GM18909 (cell line): ENCODE results near the gene KIAA1671.
"Not testable (repeated sequence)": the region's sequence is repeated elsewhere in the genome, so short reads cannot be mapped to it uniquely, and the experiment has no call there.

Experiments
- ATAC-seq: cut with Tn5 transposase; IDR thresholded peaks from one replicate; pipeline ENCODE4 v1.9.1; 2021; ENCODE audit warnings: mild to moderate bottlenecking; ENCODE audit not compliant: unreplicated experiment, poor library complexity

KIAA1671 gene

GRCh38 chr22:25178869-25179631 lies 226.5 kb downstream of the KIAA1671 start:
- not testable (repeated sequence) for ATAC-seq

DNA sequence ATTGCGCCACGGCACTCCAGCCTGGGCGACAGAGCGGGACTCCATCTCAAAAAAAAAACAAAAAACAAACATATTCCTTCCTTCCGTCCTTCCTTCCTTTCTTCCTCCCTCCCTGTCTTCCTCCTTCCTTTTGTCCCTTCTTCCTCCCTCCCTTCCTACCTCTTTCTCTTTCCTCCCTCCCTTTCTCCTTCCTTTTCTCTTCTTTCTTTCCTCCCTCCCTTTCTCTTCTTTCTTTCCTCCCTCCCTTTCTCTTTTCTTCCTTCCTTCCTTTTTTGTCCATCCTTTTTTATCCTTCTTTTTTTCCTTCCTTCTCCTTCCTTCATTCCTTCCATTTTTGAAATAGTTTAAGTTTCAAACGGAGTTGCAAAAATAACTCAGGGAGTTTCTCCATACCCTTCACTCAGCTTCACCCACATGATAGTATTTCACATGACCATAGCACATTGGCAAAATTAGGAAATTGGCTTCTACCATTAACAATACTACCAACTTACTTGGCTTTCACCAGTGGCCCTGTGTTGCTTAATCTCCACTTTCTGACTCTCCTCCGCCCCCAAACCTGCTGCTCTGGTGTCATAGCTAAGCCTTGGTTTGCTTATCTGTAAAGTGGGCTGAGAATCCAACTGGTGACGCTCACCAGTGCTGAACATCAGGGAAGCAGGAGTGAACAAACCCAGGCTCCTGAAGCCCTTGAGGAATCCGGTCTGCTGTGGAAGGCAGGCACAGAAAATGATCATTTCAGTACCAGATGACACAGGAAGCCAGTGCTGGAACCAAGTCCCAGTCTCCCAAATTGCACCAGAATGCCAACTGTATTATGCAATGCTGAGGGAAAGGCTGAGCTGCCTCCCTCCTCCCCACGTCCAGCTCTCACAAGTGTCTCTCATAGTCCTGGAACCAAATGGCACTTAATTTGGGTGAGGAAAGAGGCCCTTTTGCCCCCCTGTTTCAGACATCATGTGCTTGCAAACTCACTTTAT lies 229.9 kb downstream of the KIAA1671 start:
- no peak for ATAC-seq

GRCh38 chr22:25183949-25184619 lies 231.6 kb downstream of the KIAA1671 start:
- no peak for ATAC-seq

DNA sequence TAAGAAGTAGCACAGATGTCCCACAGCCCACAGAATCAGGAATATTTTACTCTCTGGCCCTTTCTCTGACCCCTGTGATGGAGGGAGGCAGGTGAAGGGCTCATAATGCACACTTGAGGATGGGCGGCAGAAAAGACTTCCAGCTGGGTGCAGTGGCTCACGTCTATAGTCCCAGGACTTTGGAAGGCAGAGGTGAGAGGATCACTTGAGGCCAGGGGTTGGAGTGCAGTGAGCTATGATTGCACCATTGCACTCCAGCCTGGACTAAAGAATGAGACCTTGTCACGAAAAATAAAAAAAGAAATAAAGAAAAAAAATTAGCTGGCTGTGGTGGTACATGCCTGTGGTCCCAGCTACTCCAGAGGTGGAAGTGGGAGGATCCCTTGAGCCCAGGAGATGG lies 233.6 kb downstream of the KIAA1671 start:
- ATAC-seq = no peak

GRCh38 chr22:25187469-25187868 lies 235.0 kb downstream of the KIAA1671 start:
- ATAC-seq = no peak

DNA sequence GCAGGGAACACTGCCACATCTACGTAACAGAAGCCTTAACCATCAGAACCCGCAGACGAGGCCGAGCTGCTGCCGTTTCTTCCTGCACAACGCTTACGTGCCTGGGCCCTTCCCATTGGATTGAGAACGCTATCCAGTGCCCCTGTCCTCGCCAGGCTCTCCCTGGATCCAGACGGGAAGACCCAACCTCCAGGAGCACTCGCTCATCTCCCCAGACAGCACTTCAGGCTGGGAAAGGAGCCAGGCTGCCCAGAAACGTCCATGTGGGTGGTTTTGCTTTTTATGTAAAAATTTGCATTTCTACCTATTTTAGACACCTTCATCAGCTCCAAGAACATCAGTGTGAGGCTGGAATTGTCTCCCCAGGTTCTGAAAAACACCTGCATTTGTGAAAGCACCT lies 239.9 kb downstream of the KIAA1671 start:
- ATAC-seq = no peak

- ATAC-seq = no peak
Measured at GRCh38 chr22:25193130-25193529, 240.6 kb downstream of the KIAA1671 start.

- no peak for ATAC-seq
Measured at GRCh38 chr22:25193548-25193947, 241.0 kb downstream of the KIAA1671 start.

DNA sequence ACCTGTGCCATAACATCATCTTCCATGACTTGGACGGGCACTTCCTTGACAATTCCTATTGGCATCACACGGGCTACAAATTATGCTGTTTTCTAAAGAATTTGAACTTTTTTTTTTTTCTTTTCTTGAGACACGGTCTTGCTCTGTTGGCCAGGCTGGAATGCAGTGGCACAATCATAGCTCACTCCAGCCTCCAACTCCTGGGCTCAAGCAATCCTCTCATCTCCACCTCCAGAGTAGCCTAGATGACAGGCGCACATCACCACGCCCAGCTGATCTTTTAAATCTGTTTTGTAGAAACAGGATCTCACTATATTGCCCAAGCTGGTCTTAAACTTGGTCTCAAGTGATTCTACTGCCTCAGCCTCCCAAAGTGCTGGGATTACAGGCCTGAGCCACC lies 243.8 kb downstream of the KIAA1671 start:
- no peak for ATAC-seq

GRCh38 chr22:25197340-25197739 lies 244.8 kb downstream of the KIAA1671 start:
- no peak for ATAC-seq

DNA sequence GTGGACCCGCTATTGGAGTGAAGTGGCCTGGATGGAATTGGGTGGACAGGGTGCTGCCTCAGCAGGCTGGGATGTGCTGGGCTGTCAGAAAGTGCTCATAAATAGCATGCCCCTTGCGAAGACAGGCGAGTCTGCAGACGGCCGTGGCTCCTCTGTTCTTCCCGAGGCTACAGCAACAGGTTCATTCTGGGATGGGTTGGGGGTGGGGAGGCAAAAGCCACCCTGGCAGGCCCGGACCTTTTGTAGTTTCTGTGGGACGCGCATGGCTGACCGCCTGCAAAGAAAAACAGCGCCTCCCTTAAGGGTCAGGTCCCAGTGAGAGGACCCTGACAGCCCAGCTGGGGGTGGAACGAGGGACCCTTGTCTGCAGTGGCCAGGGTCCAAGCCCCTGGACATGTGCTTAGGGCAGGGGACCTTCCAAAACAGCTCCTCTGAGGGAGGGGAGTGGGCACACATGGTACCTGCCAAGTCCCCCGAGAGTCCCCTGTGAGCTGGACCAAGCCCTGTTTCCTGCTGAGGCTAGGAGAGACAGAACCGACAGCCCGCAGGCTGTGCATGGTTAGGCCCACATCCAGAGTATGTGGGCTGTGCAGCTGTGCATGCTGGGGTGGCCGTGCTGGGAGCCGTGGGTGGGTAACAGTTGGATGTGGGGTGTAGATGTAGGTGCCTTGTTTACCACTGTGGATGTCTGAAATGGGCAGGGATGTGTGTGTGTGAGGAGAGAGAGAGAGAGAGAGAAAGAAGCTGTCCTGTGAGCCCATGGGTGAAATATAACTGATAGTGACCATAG lies 247.4 kb downstream of the KIAA1671 start, which contains the start of gene CRYBB3:
Gene CRYBB3 (plus strand): TSS at position 128 of the 790 bp plus-strand sequence. CDS start 1,539 bp downstream, outside the sequence.
- ATAC-seq = no peak

GRCh38 chr22:25200967-25201366 lies 248.5 kb downstream of the KIAA1671 start:
- ATAC-seq = no peak

GRCh38 chr22:25201557-25202273 lies 249.2 kb downstream of the KIAA1671 start:
- no peak for ATAC-seq

- ATAC-seq = no peak
Measured at GRCh38 chr22:25202290-25202921, 249.9 kb downstream of the KIAA1671 start.

- no peak for ATAC-seq
Measured at GRCh38 chr22:25203082-25203481, 250.6 kb downstream of the KIAA1671 start.

- ATAC-seq = not testable (repeated sequence)
Measured at GRCh38 chr22:25204547-25204946, 252.0 kb downstream of the KIAA1671 start.

DNA sequence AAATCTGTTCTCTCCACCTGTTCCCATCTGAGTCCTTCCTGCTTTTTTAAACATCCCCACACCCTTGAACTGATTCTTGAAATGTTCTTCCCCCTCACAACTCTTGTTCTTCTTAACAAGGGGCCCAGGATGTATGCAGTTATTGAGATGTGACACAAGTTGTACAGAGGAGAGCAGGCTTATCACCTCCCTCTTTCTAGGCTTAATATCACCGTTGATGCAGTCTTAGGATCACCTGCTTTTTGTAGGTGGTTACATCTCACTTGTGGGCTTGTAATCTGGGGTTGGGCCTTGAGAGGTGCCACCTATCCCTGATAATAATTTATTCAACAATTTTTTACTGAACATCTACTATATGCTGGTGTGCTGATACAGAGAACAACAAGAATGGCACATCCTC lies 253.3 kb downstream of the KIAA1671 start:
- ATAC-seq = no peak

DNA sequence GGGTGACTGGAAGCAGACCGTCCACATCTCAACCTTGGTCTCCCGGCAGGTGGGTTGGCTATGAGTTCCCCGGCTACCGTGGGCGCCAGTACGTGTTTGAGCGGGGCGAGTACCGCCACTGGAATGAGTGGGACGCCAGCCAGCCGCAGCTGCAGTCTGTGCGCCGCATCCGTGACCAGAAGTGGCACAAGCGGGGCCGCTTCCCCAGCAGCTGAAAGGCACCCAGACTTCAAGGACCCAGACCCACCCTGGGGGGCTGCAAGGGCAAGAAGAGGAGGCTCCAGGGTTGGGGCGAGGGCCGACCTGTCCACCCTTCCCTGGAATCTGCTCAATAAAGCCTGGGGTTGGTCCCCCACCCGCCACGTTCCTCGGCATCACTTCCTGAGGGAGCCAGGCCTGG lies 254.5 kb downstream of the KIAA1671 start:
- ATAC-seq = no peak
